CD4-positive, alpha-beta T cell treated with Interleukin-12 subunit alpha and Interleukin-12 subunit beta, for 1 hour (primary cell): ENCODE data around the gene PTPRN2.
A peak's percentile ranks its signal among the peaks of the same experiment; 100 is the strongest.
"Not testable (repeated sequence)": the region's sequence is repeated elsewhere in the genome, so short reads cannot be mapped to it uniquely, and the experiment has no call there.

ENCODE experiments used
- DNase-seq: peaks from one replicate; pipeline ENCODE4 v3.0.0-alpha.2; 2020

Gene PTPRN2

DNA sequence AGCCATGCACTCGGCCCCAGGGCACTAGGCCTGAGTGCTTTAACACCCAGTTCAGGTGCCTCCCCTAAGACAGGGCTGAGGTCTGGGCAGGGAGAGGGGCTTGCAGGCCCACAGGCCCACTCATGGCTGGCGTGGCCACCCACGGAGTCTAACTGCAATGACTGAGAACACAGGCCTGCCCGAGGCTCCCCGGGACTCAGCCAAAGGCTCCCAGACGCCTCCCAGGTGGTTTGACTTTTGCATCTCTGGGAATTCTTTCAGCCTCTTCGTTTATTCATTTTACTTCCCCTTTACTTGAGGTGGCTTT lies 37.3 kb downstream of the PTPRN2 start:
- DNase-seq, result no peak

DNA sequence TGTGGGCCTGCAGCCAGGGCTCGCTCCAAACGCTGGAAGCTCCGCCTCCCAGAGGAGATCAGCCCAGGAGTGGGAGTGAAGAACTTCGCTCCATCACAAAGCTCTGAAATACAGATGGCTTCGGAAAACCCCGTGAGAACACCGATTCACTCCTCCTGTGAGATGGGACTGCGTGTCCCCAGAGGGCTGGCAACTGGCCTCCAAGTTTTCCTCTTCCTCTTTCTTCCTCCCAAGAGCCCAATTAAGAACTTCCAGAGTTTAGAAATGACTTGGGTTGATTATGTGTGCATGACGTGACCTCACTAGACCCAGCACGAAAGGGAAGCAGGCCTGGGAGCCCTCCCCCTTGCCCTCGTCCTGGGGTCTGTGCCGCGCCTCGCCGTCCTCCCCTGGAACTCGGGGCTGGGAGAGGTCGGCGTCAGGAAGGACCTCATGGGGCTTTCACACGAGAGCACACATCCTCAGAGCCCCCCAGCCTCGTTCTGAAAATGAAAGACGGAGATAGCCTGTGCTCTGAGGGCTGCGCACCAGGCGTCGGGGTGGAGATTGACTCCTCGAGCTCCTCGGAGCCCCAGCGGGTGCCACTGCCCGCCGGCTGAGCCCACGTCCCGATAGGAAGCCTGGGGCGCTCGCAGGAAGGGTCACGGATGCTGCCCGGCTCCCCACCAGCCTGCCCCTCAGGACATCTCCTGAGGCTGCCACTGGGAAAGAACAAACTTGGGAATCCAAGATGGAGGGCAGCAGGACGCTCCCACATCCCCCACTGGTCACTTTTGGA lies 37.8 kb downstream of the PTPRN2 start:
- DNase-seq, result no peak

GRCh38 chr7:158549176-158549615 lies 38.4 kb downstream of the PTPRN2 start:
- DNase-seq, result no peak

- DNase-seq, result no peak
These were observed 38.9 kb downstream of the PTPRN2 start for GRCh38 chr7:158548726-158549125.

- DNase-seq, result no peak
These were observed 39.8 kb downstream of the PTPRN2 start for GRCh38 chr7:158547817-158548216.

DNA sequence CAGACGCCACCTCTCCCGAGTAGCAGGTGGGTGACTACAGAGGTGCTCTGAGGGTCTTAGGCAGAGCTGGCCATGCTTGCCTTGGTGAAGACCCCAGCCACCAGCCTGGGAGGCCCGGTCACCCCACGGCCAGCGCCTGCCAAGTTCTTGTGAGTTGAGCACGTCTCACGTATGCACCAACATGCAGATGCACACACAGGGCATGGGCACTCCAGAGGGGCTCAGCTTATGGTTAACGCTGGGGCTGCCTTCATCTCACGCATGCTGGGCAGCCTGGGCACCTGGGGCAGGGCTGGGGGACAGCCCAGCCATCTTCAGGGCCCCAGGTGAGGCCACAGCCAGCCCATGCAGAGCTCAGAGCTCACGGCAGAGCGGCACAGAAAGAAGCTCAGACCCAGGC lies 41.0 kb downstream of the PTPRN2 start:
- no peak for DNase-seq

- no peak for DNase-seq
These were observed 41.4 kb downstream of the PTPRN2 start for GRCh38 chr7:158546214-158546613.

DNA sequence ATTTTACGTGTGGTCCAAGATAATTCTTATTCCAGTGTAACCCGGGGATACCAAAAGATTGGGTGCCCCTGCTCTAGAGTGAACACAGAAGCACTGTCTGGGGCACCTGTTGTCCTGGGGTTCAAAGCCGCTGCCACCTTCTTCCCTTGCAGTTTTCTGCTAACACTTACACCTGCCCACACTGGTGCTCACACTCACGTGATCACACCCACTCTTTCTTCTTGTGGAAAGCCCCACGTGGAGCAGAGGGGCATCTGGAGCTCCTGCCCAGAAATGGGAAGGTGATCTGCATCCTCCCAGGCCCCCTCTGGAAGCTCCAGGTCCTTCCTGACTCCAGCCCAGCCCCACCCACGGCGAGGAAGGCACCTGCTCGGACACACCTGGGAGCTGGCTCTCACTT lies 42.9 kb downstream of the PTPRN2 start:
- no peak for DNase-seq

DNA sequence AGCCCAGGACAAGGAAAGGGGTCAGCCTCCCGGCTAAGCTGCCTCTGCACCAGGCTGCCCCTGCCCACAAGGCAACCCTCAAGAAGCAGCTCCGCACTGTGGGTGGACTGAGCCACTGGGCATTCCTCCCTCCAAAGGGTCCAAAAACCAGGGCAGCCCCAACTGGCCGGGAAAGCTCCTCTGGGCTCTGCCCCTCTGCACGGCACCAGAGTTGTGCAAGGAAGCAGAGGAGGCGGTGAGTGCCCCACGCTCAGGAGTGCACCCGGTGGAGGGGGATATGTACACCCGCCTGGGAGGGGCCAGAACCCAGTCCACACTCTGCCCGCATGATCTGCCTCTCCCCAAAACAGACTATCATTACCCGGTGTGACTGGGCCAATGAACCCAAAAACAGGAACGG lies 43.8 kb downstream of the PTPRN2 start:
- no peak for DNase-seq

- DNase-seq, result no peak
These were observed 44.7 kb downstream of the PTPRN2 start for GRCh38 chr7:158542651-158543566.

- peak; percentile 14 for DNase-seq
These were observed 46.1 kb downstream of the PTPRN2 start for GRCh38 chr7:158541346-158542010.

DNA sequence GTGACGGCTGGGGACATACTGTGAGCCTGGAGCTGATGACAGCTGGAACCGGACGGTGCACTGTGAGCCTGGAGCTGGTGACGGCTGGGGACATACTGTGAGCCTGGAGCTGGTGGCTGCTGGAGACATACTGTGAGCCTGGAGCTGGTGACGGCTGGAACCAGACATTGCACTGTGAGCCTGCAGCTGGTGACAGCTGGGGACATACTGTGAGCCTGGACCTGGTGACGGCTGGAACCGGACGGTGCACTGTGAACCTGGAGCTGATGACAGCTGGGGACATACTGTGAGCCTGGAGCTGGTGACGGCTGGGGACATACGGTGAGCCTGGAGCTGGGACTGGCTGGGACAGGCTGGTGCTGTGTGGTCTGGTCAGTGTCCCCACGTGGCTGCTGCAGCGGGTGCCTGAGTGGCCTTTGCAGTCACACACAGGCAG lies 47.9 kb downstream of the PTPRN2 start:
- DNase-seq, result no peak

DNA sequence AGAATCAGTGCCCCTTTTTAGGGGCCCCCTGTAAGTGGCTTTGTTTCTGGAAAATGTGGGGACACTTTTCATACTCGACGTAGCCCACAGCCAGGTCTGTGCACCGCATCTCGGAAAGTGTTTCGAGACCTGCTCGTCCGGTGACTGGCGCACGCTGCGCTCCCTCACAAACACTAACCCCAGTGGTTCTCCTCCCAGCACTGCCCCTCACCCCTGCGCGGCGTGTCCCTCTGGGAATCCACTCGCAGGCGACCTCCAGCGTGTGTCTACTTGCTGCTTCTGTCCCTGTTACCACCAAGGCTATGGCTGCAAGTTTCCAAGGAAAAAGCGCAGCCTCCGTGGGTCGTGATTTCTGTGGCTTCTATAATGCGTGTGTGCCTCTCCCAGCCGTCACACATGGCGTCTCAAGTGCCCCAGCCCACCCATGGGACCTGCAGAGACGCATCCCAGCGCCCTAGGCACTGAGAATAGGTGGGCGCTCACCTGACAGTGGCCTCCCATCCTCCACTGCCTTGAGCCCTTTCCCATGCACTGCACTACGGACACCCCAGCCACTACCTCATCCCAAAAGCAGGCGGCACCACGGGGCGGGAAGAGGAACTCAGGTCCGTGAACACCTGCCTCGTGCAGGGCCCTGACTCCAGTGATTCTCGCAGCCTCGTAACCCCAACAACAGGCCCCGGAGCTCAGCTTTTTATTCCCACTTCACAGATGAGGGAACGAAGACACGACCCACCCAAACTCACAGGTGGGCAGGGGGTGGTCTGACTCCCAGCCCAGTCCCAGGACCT lies 49.3 kb downstream of the PTPRN2 start:
- DNase-seq, result no peak

DNA sequence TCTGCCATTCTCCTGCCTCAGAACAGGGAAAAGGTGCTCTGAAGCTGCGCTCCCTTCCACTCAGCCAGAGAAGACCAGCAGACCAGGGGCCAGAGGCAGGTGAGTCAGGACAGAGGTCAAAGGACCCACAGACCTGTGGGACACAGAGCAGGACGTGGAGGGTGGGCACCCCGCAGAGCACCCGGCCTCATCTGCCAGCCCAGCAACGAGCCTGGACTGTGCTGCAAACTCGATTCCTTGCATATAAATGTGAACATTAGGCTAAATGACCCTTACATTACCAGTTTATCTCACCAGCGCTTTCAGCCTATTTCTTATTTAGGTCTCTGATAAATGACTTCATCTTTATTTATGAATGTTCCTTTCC lies 50.1 kb downstream of the PTPRN2 start:
- no peak for DNase-seq

DNA sequence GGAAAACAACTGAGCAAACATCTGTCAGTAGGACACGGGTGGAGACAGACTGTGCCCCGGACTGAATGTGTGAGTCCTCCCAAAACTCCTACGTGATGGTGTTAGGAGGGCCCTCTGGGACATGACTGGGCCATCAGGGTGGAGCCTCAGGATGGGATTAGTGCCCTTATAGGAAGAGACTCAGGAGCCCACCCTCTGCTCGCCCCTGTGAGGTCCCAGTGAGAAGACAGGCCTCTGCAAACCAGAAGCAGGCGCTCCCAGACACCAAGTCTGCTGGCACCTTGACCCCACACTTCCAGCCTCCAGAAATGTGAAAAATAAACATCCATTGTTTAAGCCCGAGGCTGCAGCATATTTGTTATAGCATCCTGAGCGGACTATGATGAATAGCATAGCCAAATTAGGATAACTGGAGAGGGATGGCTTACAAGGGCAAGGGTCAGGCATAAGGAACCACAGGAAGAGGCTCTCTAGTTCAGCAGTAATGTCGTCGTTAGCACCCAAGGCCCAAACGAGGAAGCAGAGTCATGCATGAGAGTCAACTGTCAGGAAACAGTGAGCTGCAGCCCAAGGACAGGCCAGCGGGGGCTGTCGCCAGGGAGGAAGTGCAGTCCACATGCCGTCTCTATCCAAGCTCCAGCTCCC lies 50.6 kb downstream of the PTPRN2 start:
- DNase-seq, result no peak

GRCh38 chr7:158535079-158535478 lies 52.5 kb downstream of the PTPRN2 start:
- DNase-seq, result no peak

GRCh38 chr7:158534598-158534997 lies 53.0 kb downstream of the PTPRN2 start:
- DNase-seq, result no peak

GRCh38 chr7:158534134-158534515 lies 53.5 kb downstream of the PTPRN2 start:
- DNase-seq, result not testable (repeated sequence)

GRCh38 chr7:158533386-158534133 lies 54.1 kb downstream of the PTPRN2 start:
- DNase-seq, result no peak

DNA sequence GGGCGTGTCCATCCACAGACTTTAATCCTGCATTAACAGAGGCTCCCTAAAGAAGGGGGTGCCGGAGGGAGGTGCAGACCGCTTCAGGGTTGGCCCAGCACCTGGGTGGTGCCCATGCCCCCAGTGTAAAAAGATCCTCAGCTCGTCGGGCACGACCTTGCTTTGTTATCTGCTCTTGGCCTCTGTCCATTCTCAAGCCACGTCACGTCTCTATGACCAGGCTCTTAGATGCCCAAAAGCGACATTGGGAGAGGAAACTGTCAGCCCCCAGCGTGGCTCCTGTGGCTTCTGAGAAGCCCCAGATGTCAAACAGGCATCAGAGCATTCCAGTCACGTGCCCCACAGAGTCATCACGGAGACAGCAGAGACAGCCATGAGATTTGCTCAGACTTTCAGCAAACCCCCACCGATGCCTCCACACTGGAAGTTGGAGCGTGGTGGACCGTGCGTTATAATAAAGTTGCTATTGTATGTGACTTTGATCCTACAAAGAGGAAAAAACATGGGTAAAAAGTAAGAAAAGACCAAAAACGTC lies 55.5 kb downstream of the PTPRN2 start:
- DNase-seq, result no peak

DNA sequence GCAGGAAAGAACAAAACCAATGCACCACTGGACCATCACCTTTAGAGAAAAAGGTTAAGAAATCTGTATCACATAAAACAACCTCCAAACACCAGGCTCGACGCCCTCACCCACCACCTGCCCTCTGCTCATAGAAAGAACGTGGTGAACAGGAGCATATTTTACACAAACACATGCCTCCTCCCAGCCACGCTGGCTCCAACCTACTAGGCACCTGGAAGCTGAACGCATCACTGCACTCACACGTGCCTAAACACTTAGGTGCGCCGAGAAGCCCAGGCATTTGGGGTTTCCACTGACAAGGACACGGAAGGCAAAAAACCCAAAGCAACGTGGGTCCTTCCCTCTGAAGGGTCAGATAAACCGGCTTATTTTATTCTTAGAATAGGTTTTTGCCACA lies 56.0 kb downstream of the PTPRN2 start:
- no peak for DNase-seq
